H1 (cell line): ENCODE measurements around the gene SLC35E3. TPM values are rescaled to one million over a fixed set of nuclear protein-coding genes. Genes with fewer than 3 reads are reported as not detected.

Experiments
- CTCF ChIA-PET: fragments of 300-600 bp; sonication (Branson Sonifier 250); formaldehyde crosslinking; loops from one replicate; lab custom pipeline; 2021; ENCODE audit not compliant: partially characterized antibody; lab: Charles Lee
- POLR2A ChIA-PET: fragments of 300-600 bp; sonication (Branson Sonifier 250); formaldehyde crosslinking; loops from one replicate; lab custom pipeline; 2021; ENCODE audit warnings: inconsistent platforms; ENCODE audit not compliant: partially characterized antibody; lab: Charles Lee
- DNase-seq, 2 experiments: peaks; one replicate each; pipeline versions ENCODE4 v3.0.0 to v3.0.0-alpha.2; 2010 to 2022; ENCODE audit warnings: low spot score in 2 of 2, low read depth in 1 of 2, mixed read lengths in 1 of 2
- FAIRE-seq: peaks from 2 replicates; lab custom pipeline; 2011; peaks lifted over from hg19 to GRCh38; lab: Jason Lieb, UNC
- H2AFZ ChIP-seq: 2 replicates; pipeline ENCODE4 v1.8.1; 2012; ENCODE audit warnings: low read length, inconsistent platforms
- H2AK5ac ChIP-seq: 2 replicates; pipeline ENCODE4 v1.6.1; 2013; ENCODE audit warnings: low read depth, low read length
- H2BK120ac ChIP-seq: replicated peaks from 2 replicates; pipeline ENCODE3; 2013; ENCODE audit warnings: low read depth, low read length, inconsistent platforms
- H2BK12ac ChIP-seq: 2 replicates; pipeline ENCODE4 v1.6.1; 2013; ENCODE audit warnings: low read depth, low read length
- H2BK15ac ChIP-seq: 2 replicates; pipeline ENCODE4 v1.6.1; 2013; ENCODE audit warnings: low read length
- H2BK20ac ChIP-seq: 2 replicates; pipeline ENCODE4 v1.6.1; 2013; ENCODE audit warnings: low read length
- H2BK5ac ChIP-seq: 2 replicates; pipeline ENCODE4 v1.6.1; 2013; ENCODE audit warnings: low read depth, low read length
- H3K14ac ChIP-seq: 2 replicates; pipeline ENCODE4 v1.6.1; 2013; ENCODE audit warnings: inconsistent platforms; ENCODE audit not compliant: insufficient read length
- H3K18ac ChIP-seq: 2 replicates; pipeline ENCODE4 v1.6.1; 2013; ENCODE audit warnings: low read length; ENCODE audit errors: extremely low read depth
- H3K23ac ChIP-seq: 2 replicates; pipeline ENCODE4 v1.6.1; 2013; ENCODE audit warnings: inconsistent platforms; ENCODE audit not compliant: insufficient read length
- H3K23me2 ChIP-seq: 2 replicates; pipeline ENCODE4 v1.6.1; 2013; ENCODE audit warnings: low read depth, low read length
- H3K27ac ChIP-seq: 2 replicates; pipeline ENCODE4 v1.6.1; 2011; ENCODE audit warnings: low read depth, low read length, inconsistent platforms
- H3K27me3 ChIP-seq, 4 experiments: replicated peaks in 1 of 4; 1 replicate in 1 of 4; 2 replicates in 3 of 4; pipeline versions ENCODE4 v1.6.1 to v1.8.1; 2011 to 2013; ENCODE audit warnings: low read length in 3 of 4, mild to moderate bottlenecking in 3 of 4, inconsistent platforms in 2 of 4, mixed read lengths in 2 of 4, moderate library complexity in 1 of 4; ENCODE audit not compliant: control insufficient read depth in 3 of 4, insufficient read depth in 3 of 4; ENCODE audit errors: extremely low read depth in 1 of 4
- H3K36me3 ChIP-seq, 4 experiments: 2 replicates each; pipeline versions ENCODE4 v1.6.1 to v1.8.1; 2011 to 2013; ENCODE audit warnings: mild to moderate bottlenecking in 4 of 4, low read length in 3 of 4, moderate library complexity in 2 of 4, control low read depth in 1 of 4, inconsistent platforms in 1 of 4; ENCODE audit not compliant: insufficient read depth in 4 of 4, control insufficient read depth in 2 of 4
- H3K4ac ChIP-seq: replicated peaks from 2 replicates; pipeline ENCODE3; 2013; ENCODE audit warnings: low read length, low read depth, mixed read lengths, inconsistent platforms; ENCODE audit not compliant: insufficient read length
- H3K4me1 ChIP-seq, 4 experiments: replicated peaks in 1 of 4; 1 replicate in 1 of 4; 2 replicates in 3 of 4; pipeline versions ENCODE4 v1.6.1 to v1.8.1; 2011 to 2013; ENCODE audit warnings: low read length in 3 of 4, inconsistent platforms in 2 of 4, mixed read lengths in 1 of 4; ENCODE audit not compliant: insufficient read depth in 4 of 4, control insufficient read depth in 3 of 4
- H3K4me2 ChIP-seq, 2 experiments: 2 replicates each; pipeline versions ENCODE4 v1.6.1 to v1.8.1; 2011 to 2013; ENCODE audit warnings: low read depth in 2 of 2, low read length in 2 of 2, control low read depth in 1 of 2, inconsistent platforms in 1 of 2, mild to moderate bottlenecking in 1 of 2; ENCODE audit not compliant: insufficient read depth in 1 of 2
- H3K4me3 ChIP-seq, 4 experiments: fragments of 200-600, 300-600 bp in 1 of 4; sonication (generic), shearing (Covaris generic), sonication (Bioruptor Twin) in 1 of 4; 2 replicates each; pipeline versions ENCODE4 v1.5.1 to v1.8.1; 2011 to 2016; ENCODE audit warnings: low read length in 4 of 4, low read depth in 3 of 4, control low read depth in 2 of 4, inconsistent platforms in 2 of 4, mild to moderate bottlenecking in 2 of 4, mixed read lengths in 1 of 4, moderate library complexity in 1 of 4; ENCODE audit not compliant: insufficient read depth in 2 of 4; ENCODE audit errors: extremely low read depth in 1 of 4
- H3K56ac ChIP-seq: replicated peaks from 2 replicates; pipeline ENCODE3; 2013; ENCODE audit warnings: low read depth, mild to moderate bottlenecking, mixed read lengths, low read length, inconsistent platforms; ENCODE audit not compliant: insufficient read length
- H3K79me1 ChIP-seq: 2 replicates; pipeline ENCODE4 v1.6.1; 2013; ENCODE audit warnings: low read depth, low read length, control low read depth
- H3K79me2 ChIP-seq, 2 experiments: 2 replicates each; pipeline versions ENCODE4 v1.6.1 to v1.8.1; 2012 to 2013; ENCODE audit warnings: low read length in 2 of 2, mild to moderate bottlenecking in 2 of 2, inconsistent platforms in 1 of 2; ENCODE audit not compliant: insufficient read depth in 2 of 2, control insufficient read depth in 1 of 2
- H3K9ac ChIP-seq, 4 experiments: replicated peaks in 1 of 4; 1 replicate in 1 of 4; 2 replicates in 3 of 4; pipeline versions ENCODE4 v1.6.1 to v1.8.1; 2011 to 2013; ENCODE audit warnings: low read depth in 3 of 4, low read length in 3 of 4, control low read depth in 2 of 4, mild to moderate bottlenecking in 2 of 4, moderate library complexity in 2 of 4, inconsistent platforms in 1 of 4; ENCODE audit errors: extremely low read depth in 1 of 4
- H3K9me3 ChIP-seq, 2 experiments: 2 replicates each; pipeline versions ENCODE4 v1.6.1 to v1.8.1; 2012 to 2013; ENCODE audit warnings: mild to moderate bottlenecking in 2 of 2, moderate library complexity in 2 of 2, control low read depth in 1 of 2, inconsistent platforms in 1 of 2, low read depth in 1 of 2, low read length in 1 of 2, mixed read lengths in 1 of 2; ENCODE audit not compliant: insufficient read depth in 2 of 2
- H4K20me1 ChIP-seq, 2 experiments: replicated peaks in 1 of 2; 2 replicates each; pipeline versions ENCODE3 to v1.8.1; 2011 to 2013; ENCODE audit warnings: inconsistent platforms in 2 of 2, low read length in 2 of 2, mild to moderate bottlenecking in 1 of 2; ENCODE audit not compliant: insufficient read depth in 2 of 2, control insufficient read depth in 1 of 2
- H4K5ac ChIP-seq: 2 replicates; pipeline ENCODE4 v1.6.1; 2013; ENCODE audit warnings: low read length, low read depth, mixed read lengths, inconsistent platforms; ENCODE audit not compliant: insufficient read length
- H4K8ac ChIP-seq: 2 replicates; pipeline ENCODE4 v1.8.0; 2013; ENCODE audit warnings: mild to moderate bottlenecking, moderate library complexity, low read length, inconsistent platforms; ENCODE audit not compliant: insufficient read depth; ENCODE audit errors: extremely low read depth
- H4K91ac ChIP-seq: replicated peaks from 2 replicates; pipeline ENCODE3; 2013; ENCODE audit warnings: low read length, mixed read lengths, inconsistent platforms; ENCODE audit not compliant: insufficient read length
- ATF2 ChIP-seq: IDR thresholded peaks from 2 replicates; pipeline ENCODE4 v1.6.1; 2012; ENCODE audit warnings: low read length, inconsistent platforms
- BACH1 ChIP-seq: IDR thresholded peaks from 2 replicates; pipeline ENCODE4 v1.6.1; 2012; ENCODE audit warnings: low read length, improper control_type of control experiment
- CHD1 ChIP-seq: IDR thresholded peaks from 2 replicates; pipeline ENCODE4 v1.6.1; 2012; ENCODE audit warnings: low read depth, low read length, improper control_type of control experiment
- CHD2 ChIP-seq: IDR thresholded peaks from 2 replicates; pipeline ENCODE4 v1.6.1; 2012; ENCODE audit warnings: low read length, improper control_type of control experiment
- HDAC2 ChIP-seq, 2 experiments: fragments of 300-600 bp in 1 of 2; sonication (generic) in 1 of 2; IDR thresholded peaks; 2 replicates each; pipeline ENCODE4 v1.6.1; 2011 to 2012; ENCODE audit warnings: low read depth in 2 of 2, low read length in 2 of 2, mild to moderate bottlenecking in 2 of 2, moderate library complexity in 2 of 2, borderline replicate concordance in 1 of 2, inconsistent platforms in 1 of 2
- SIN3A ChIP-seq, 2 experiments: IDR thresholded peaks in 1 of 2; conservative IDR thresholded peaks in 1 of 2; 2 replicates each; pipeline ENCODE4 v1.6.1; 2011 to 2012; ENCODE audit warnings: low read length in 2 of 2, improper control_type of control experiment in 1 of 2, low read depth in 1 of 2, mild to moderate bottlenecking in 1 of 2
- SIX5 ChIP-seq: IDR thresholded peaks from 2 replicates; pipeline ENCODE4 v1.6.1; 2011; ENCODE audit warnings: mild to moderate bottlenecking, low read depth, low read length
- SRF ChIP-seq: IDR thresholded peaks from 2 replicates; pipeline ENCODE4 v1.6.1; 2011; ENCODE audit warnings: mild to moderate bottlenecking, low read depth, low read length, moderate library complexity
- ZNF274 ChIP-seq: IDR thresholded peaks from 2 replicates; pipeline ENCODE4 v1.7.0; 2012; ENCODE audit warnings: low read length, borderline replicate concordance; ENCODE audit errors: extremely low read depth
- WGBS, 2 experiments: shearing (Covaris generic) in 1 of 2; methylation state at CpG; one replicate each; pipeline versions ENCODE4 v1.1.6 to v1.1.7; 2013 to 2015; ENCODE audit warnings: low lambda C conversion rate in 2 of 2, mixed read lengths in 2 of 2, inconsistent platforms in 1 of 2, low coverage in 1 of 2, missing lambda C conversion rate in 1 of 2; ENCODE audit not compliant: insufficient replicate concordance in 2 of 2, insufficient coverage in 1 of 2, insufficient read length in 1 of 2; ENCODE audit errors: extremely low coverage in 1 of 2, missing lambda C conversion rate in 1 of 2; 5-methylcytosine and 5-hydroxymethylcytosine counted together
- polyA plus RNA-seq, 7 experiments: library from polyadenylated mRNA; depleted of rRNA in 3 of 7; stranded (reverse) in 5 of 7; unstranded in 2 of 7; fragments of >200 nt in 5 of 7; fragments of 200-250 nt in 2 of 7; gene quantifications; 1 replicate in 5 of 7; 2 replicates in 1 of 7; 4 replicates in 1 of 7; pipeline versions ENCODE4 v1.2.1 to v1.2.3, GENCODE V29; 2011 to 2013; ENCODE audit warnings: missing spikeins in 2 of 7, mixed read lengths in 2 of 7
- total RNA-seq: library from RNA; stranded (reverse); fragmentation: NEBNext Ultra II Directional; extraction: Animal tissue kit (Norgen Biotek cat#: 25700); gene quantifications from 2 replicates; pipeline ENCODE4 v1.2.1, GENCODE V29; 2021

The SLC35E3 gene
- total and polyA plus RNA-seq, 2 of the 8 experiments (the other 6 are each of a cell fraction or from before 2014, with no cell fraction given) = 10.0 to 10.9 TPM

DNA sequence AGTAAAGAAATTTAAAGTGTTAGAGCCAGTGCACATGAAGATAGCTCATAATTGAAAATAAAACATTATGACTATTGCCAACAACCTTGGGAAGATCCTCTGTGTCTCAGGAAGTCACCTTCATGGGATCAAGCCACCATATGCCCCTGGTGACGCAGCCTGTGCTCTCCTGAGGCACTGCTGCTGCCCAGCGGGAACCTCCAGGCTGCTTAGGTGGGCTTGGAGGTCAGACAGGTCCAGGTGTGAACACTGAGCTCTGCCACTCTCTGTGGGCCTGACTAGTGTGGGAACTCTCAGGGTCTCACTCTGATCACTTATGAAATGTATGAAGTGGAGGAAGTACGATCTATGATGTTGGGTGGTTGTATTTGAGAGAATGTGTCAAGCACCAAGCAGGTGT is 16.7 kb downstream of the SLC35E3 start:
- Histone ChIP-seq H3K14ac (no peak overlapping the region), H3K79me2 (no peaks in the 10 kb centered on the region), H4K91ac (no peak overlapping the region), H4K5ac (no peak overlapping the region), H2BK5ac (no peak overlapping the region), H2AK5ac (no peak overlapping the region), H4K8ac (no peak overlapping the region), H2BK120ac (no peak overlapping the region), H3K4me3 (no peak overlapping the region), H3K18ac (no peak overlapping the region), H3K27me3 (no peaks in the 10 kb centered on the region), H3K56ac (no peak overlapping the region), H3K27ac (no peak overlapping the region), H3K9ac (no peak overlapping the region), H4K20me1 (peaks cover 0 to 2% of the 10 kb centered on the region in 2 experiments), H3K4ac (no peak overlapping the region), H2BK15ac (no peak overlapping the region), H3K79me1 (no peaks in the 10 kb centered on the region), H2BK20ac (no peak overlapping the region), H2BK12ac (no peak overlapping the region), H2AFZ (no peak overlapping the region), H3K4me2 (no peak overlapping the region), H3K4me1 (no peaks in the 10 kb centered on the region), H3K36me3 (peaks cover 0 to 21% (median under 1%) of the 10 kb centered on the region in 4 experiments; a peak in 3 of 8 replicates), H3K9me3 (no peaks in the 10 kb centered on the region), H3K23me2 (no peaks in the 10 kb centered on the region), H3K23ac (no peak overlapping the region)
- CTCF ChIA-PET = interaction anchor here (0.5 kb wide), 1 partner anchor 77 kb away, joined by 3 read pairs; no protein-coding TSS in a partner anchor
- WGBS, 2 experiments = 73% methylated on average over 3 of the region's 3 CpGs; no CpG with 5 or more reads in 1 of the 2 experiments
- FAIRE-seq (no peak), DNase-seq (no peak)
- POLR2A ChIA-PET = interaction anchor here (0.8 to 1.9 kb wide), 4 partner anchors 8 to 25 kb away, joined by 3 to 6 read pairs (median 3); no protein-coding TSS in a partner anchor
- no peak for TF ChIP-seq SIX5
- TF ChIP-seq SRF = no peak
- no peak for TF ChIP-seq BACH1
- no peak for TF ChIP-seq CHD1
- no peak for TF ChIP-seq CHD2
- no peak for TF ChIP-seq HDAC2 (IDR thresholded peaks at IDR 0.05; ENCODE audit: borderline replicate concordance in 1 of 2, low read depth in 2 of 2, low read length in 2 of 2)
- no peak for TF ChIP-seq ATF2
- TF ChIP-seq ZNF274 = no peak
- TF ChIP-seq SIN3A (conservative IDR thresholded peaks at IDR 0.05 in 1 of 2, IDR thresholded peaks at IDR 0.05 in 1 of 2; ENCODE audit: low read depth in 1 of 2, low read length in 2 of 2) = no peak
